GM12872 (cell line): ENCODE measurements around the gene DNASE1.

ENCODE experiments used
- CTCF ChIP-seq: IDR thresholded peaks from 3 replicates; pipeline ENCODE4 v1.5.1; 2011; ENCODE audit warnings: low read depth, mild to moderate bottlenecking, low read length, moderate library complexity; ENCODE audit not compliant: insufficient read depth

Gene DNASE1

GRCh38 chr16:3637371-3637923 lies 17.0 kb upstream of the DNASE1 start:
- TF ChIP-seq CTCF = no peak

- TF ChIP-seq CTCF = no peak
Measured at GRCh38 chr16:3638916-3639644, 15.4 kb upstream of the DNASE1 start.

GRCh38 chr16:3640207-3640606 lies 14.3 kb upstream of the DNASE1 start:
- no peak for TF ChIP-seq CTCF

GRCh38 chr16:3640632-3641501 lies 13.6 kb upstream of the DNASE1 start:
- no peak for TF ChIP-seq CTCF

- TF ChIP-seq CTCF = no peak
Measured at GRCh38 chr16:3641801-3642396, 12.6 kb upstream of the DNASE1 start.

GRCh38 chr16:3642397-3643094 lies 11.9 kb upstream of the DNASE1 start:
- TF ChIP-seq CTCF = no peak
